H1 (cell line): ENCODE results near the gene PRPF31. TPM values are rescaled to one million over a fixed set of nuclear protein-coding genes. Genes with fewer than 3 reads are reported as not detected.

ENCODE experiments used
- GABPA ChIP-seq: IDR thresholded peaks from 2 replicates; pipeline ENCODE4 v1.6.1; 2011; ENCODE audit warnings: mild to moderate bottlenecking, low read length, moderate library complexity, borderline replicate concordance; ENCODE audit not compliant: insufficient read depth
- SP2 ChIP-seq: IDR thresholded peaks from 2 replicates; pipeline ENCODE4 v1.6.1; 2012; ENCODE audit warnings: mild to moderate bottlenecking, low read length, inconsistent platforms
- SRF ChIP-seq: IDR thresholded peaks from 2 replicates; pipeline ENCODE4 v1.6.1; 2011; ENCODE audit warnings: mild to moderate bottlenecking, low read depth, low read length, moderate library complexity
- polyA plus RNA-seq, 7 experiments: library from polyadenylated mRNA; depleted of rRNA in 3 of 7; stranded (reverse) in 5 of 7; unstranded in 2 of 7; fragments of >200 nt in 5 of 7; fragments of 200-250 nt in 2 of 7; gene quantifications; 1 replicate in 5 of 7; 2 replicates in 1 of 7; 4 replicates in 1 of 7; pipeline versions ENCODE4 v1.2.1 to v1.2.3, GENCODE V29; 2011 to 2013; ENCODE audit warnings: missing spikeins in 2 of 7, mixed read lengths in 2 of 7
- total RNA-seq: library from RNA; stranded (reverse); fragmentation: NEBNext Ultra II Directional; extraction: Animal tissue kit (Norgen Biotek cat#: 25700); gene quantifications from 2 replicates; pipeline ENCODE4 v1.2.1, GENCODE V29; 2021

Gene PRPF31
- total and polyA plus RNA-seq, 2 of the 8 experiments (the other 6 are each of a cell fraction or from before 2014, with no cell fraction given): 51.1 to 97.4 TPM

DNA sequence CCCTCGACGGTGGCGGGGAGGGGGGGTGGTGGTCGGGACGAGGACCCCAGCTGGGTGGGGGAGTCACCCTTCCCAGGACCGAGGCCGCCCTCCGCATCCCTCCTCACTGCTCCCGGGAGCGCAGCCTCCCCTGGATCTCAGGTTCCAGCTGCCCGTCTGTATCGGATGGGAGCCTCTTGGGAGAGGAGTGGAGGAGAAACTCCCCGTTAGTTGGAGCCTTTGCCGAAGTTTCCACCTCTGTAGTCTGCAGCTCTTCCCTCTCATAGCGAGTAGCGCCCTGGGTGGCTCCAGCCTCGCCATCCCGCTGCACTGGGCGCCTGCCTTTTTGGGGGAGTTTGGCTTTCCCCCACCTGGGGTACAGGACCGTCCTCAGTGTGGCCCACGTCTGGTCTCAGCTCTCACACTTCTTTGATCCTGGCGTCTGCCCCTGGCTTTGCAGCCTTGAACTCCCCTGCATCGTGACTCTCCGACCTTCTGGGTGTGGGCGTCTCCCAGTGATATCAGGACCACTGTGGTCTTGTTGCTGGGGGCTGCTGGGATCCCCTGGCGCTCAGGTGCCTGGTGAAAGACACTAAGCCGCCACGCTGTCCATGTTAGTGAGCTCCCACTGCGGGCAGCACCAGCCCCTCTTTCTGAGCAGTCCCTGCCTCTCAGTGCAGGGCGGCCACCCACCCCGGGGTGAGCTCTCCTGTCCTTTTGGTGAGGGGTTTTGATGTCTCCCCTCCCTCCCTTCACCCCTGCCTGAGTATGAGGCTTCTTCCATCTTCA is 23.1 kb downstream of the PRPF31 start (continued):
- TF ChIP-seq SRF: no peak
- TF ChIP-seq GABPA: no peak
- no peak for TF ChIP-seq SP2
